OCI-LY7 (cell line): Measurements from ENCODE around the gene SLC22A7. TPM values are rescaled to one million over a fixed set of nuclear protein-coding genes. Genes with fewer than 3 reads are reported as not detected.
"Not testable (repeated sequence)": the region's sequence is repeated elsewhere in the genome, so short reads cannot be mapped to it uniquely, and the experiment has no call there.

Experiments
- BruUV-seq: library from RNA; stranded (reverse); fragments of 400-500 nt; replicated peaks from 2 replicates; lab custom pipeline; 2021; lab: Mats Ljungman, UMichigan
- CTCF ChIA-PET: fragments of 300-600 bp; sonication (Branson Sonifier 250); formaldehyde crosslinking; loops from one replicate; lab custom pipeline; 2022; ENCODE audit warnings: antibody characterized with exemption; ENCODE audit not compliant: unreplicated experiment; lab: Charles Lee
- POLR2A ChIA-PET: fragments of 300-600 bp; sonication (Branson Sonifier 250); formaldehyde crosslinking; loops from one replicate; lab custom pipeline; 2022; ENCODE audit warnings: antibody characterized with exemption; lab: Charles Lee
- DNase-seq: peaks from one replicate; pipeline ENCODE4 v3.0.0-alpha.2; 2015; ENCODE audit warnings: low spot score
- H2AFZ ChIP-seq: fragments of 200-600 bp; sonication (generic), shearing (Covaris generic); 2 replicates; pipeline ENCODE4 v1.6.1; 2014; ENCODE audit warnings: mild to moderate bottlenecking, antibody characterized with exemption, low read length, moderate library complexity
- H3K27ac ChIP-seq: fragments of 200-600 bp; sonication (generic); 2 replicates; pipeline ENCODE4 v1.5.1; 2014; ENCODE audit warnings: mixed run types, low read depth, mild to moderate bottlenecking, moderate library complexity, low read length, inconsistent platforms; ENCODE audit not compliant: poor library complexity, severe bottlenecking
- H3K36me3 ChIP-seq: fragments of 200-600 bp; sonication (generic); 2 replicates; pipeline ENCODE4 v1.6.1; 2014; ENCODE audit warnings: mild to moderate bottlenecking, antibody characterized with exemption, low read length, moderate library complexity, mixed read lengths; ENCODE audit not compliant: insufficient read depth
- H3K4me1 ChIP-seq: fragments of 200-600 bp; sonication (generic); 2 replicates; pipeline ENCODE4 v1.5.1; 2014; ENCODE audit warnings: mild to moderate bottlenecking, low read length; ENCODE audit not compliant: insufficient read depth, poor library complexity, severe bottlenecking
- H3K4me2 ChIP-seq: fragments of 200-600 bp; sonication (generic); 2 replicates; pipeline ENCODE4 v1.6.1; 2014; ENCODE audit warnings: mild to moderate bottlenecking, low read length
- H3K4me3 ChIP-seq: fragments of 200-600 bp; sonication (generic); 2 replicates; pipeline ENCODE4 v1.5.1; 2014; ENCODE audit warnings: mild to moderate bottlenecking, low read depth, low read length; ENCODE audit not compliant: poor library complexity, severe bottlenecking
- H3K79me2 ChIP-seq: fragments of 200-600 bp; sonication (generic); 2 replicates; pipeline ENCODE4 v1.6.1; 2016; ENCODE audit warnings: low read depth, mild to moderate bottlenecking, low read length, moderate library complexity, mixed read lengths; ENCODE audit not compliant: insufficient read depth
- H3K9me2 ChIP-seq: fragments of 200-600 bp; sonication (generic); 2 replicates; pipeline ENCODE4 v1.6.1; 2016; ENCODE audit warnings: mild to moderate bottlenecking, low read length, mixed read lengths; ENCODE audit not compliant: insufficient read depth
- H3K9me3 ChIP-seq: fragments of 200-600 bp; sonication (generic); 2 replicates; pipeline ENCODE4 v1.6.1; 2014; ENCODE audit warnings: mild to moderate bottlenecking, mixed run types, low read length, mixed read lengths
- H4K20me1 ChIP-seq: fragments of 200-600 bp; sonication (generic); 2 replicates; pipeline ENCODE4 v1.6.1; 2014; ENCODE audit warnings: mild to moderate bottlenecking, antibody characterized with exemption, low read length, moderate library complexity, mixed read lengths; ENCODE audit not compliant: insufficient read depth
- CTCF ChIP-seq: fragments of 200-600 bp; sonication (generic); conservative IDR thresholded peaks from 2 replicates; pipeline ENCODE4 v1.5.1; 2014; ENCODE audit warnings: mild to moderate bottlenecking, antibody characterized with exemption, low read length, moderate library complexity, mixed read lengths
- EZH2phosphoT487 ChIP-seq: fragments of 200-600 bp; sonication (generic); IDR thresholded peaks from 2 replicates; pipeline ENCODE4 v1.6.1; 2018; ENCODE audit warnings: low read depth, borderline replicate concordance, mild to moderate bottlenecking, mixed run types, antibody characterized with exemption, low read length, moderate library complexity, mixed read lengths
- intact Hi-C: fragments of 100-400 bp; cut with micrococcal nuclease; formaldehyde crosslinking; loops from one replicate; pipeline ENCODE4 v1.10.0; 2022; ENCODE audit not compliant: unreplicated experiment
- total RNA-seq, 2 experiments: library from RNA; depleted of rRNA in 1 of 2; stranded (reverse); fragments of >200 nt in 1 of 2; shearing (Covaris generic) in 1 of 2; gene quantifications; 2 replicates each; pipeline ENCODE4 v1.2.3, GENCODE V29; 2014 to 2022

SLC22A7 gene
- total RNA-seq, 2 experiments from 2014 or later: not detected

GRCh38 chr6:43336382-43336781 lies 38.3 kb downstream of the SLC22A7 start:
- peaks cover 57% of the 10 kb centered on the region for H3K36me3 ChIP-seq
- H4K20me1 ChIP-seq: no peaks in the 10 kb centered on the region
- H3K79me2 ChIP-seq: no peaks in the 10 kb centered on the region
- intact Hi-C loops: no loop called here
- DNase-seq: no peak
- CTCF ChIA-PET: no interaction called here
- no TSS peak for BruUV-seq
- H3K4me3 ChIP-seq: no peak overlapping the region
- no peak overlapping the region for H2AFZ ChIP-seq
- TF ChIP-seq EZH2phosphoT487 (no peak), CTCF (no peak)
- H3K9me2 ChIP-seq: no peaks in the 10 kb centered on the region
- POLR2A ChIA-PET: interaction anchor here (0.8 to 2.3 kb wide), 3 partner anchors 14 to 87 kb away, joined by 3 to 11 read pairs (median 3); no protein-coding TSS in a partner anchor
- H3K4me1 ChIP-seq: peaks cover 17% of the 10 kb centered on the region
- H3K4me2 ChIP-seq: no peak overlapping the region
- no peaks in the 10 kb centered on the region for H3K9me3 ChIP-seq
- no peak overlapping the region for H3K27ac ChIP-seq

DNA sequence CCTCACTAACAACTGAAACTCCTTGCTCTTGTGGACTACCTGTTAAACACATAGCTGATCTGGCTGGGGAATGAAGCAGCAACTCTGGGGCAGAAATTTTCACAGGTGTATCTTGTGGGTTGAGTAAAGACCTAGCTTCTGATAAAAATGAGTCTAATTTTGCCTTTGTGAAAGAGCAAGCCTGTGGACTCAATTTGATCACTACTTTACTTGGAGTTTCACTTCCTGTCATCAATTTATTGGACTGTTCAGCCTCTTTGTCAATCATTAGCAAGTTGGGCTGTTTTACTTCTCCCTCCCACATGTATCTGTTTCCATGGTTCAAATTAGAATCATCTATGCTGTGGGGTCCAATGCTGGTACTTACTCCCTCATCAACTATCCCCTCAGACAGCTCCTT lies 40.2 kb downstream of the SLC22A7 start:
- ChIA-PET POLR2A (interaction anchor here (1.1 to 1.5 kb wide), 2 partner anchors 17 to 25 kb away, joined by 3 to 6 read pairs; no protein-coding TSS in a partner anchor), CTCF (interaction anchor here (1.3 kb wide), 1 partner anchor 22 kb away, joined by 3 read pairs; no protein-coding TSS in a partner anchor)
- H3K36me3 ChIP-seq: peaks cover 75% of the 10 kb centered on the region
- no peak for DNase-seq
- no peak for TF ChIP-seq EZH2phosphoT487
- BruUV-seq: no TSS peak
- no peak overlapping the region for H3K4me3 ChIP-seq
- H3K9me2 ChIP-seq: no peaks in the 10 kb centered on the region
- H3K27ac ChIP-seq: no peak overlapping the region
- H3K79me2 ChIP-seq: no peaks in the 10 kb centered on the region
- no peaks in the 10 kb centered on the region for H3K9me3 ChIP-seq
- peaks cover 10% of the 10 kb centered on the region for H3K4me1 ChIP-seq
- no peak overlapping the region for H2AFZ ChIP-seq
- no peaks in the 10 kb centered on the region for H4K20me1 ChIP-seq
- no peak overlapping the region for H3K4me2 ChIP-seq
- intact Hi-C loops: no loop called here

GRCh38 chr6:43339168-43339567 lies 41.1 kb downstream of the SLC22A7 start:
- no peaks in the 10 kb centered on the region for H3K9me2 ChIP-seq
- no peak overlapping the region for H3K4me3 ChIP-seq
- H3K27ac ChIP-seq: no peak overlapping the region
- POLR2A ChIA-PET: interaction anchor here (1.5 kb wide), 1 partner anchor 18 kb away, joined by 6 read pairs; no protein-coding TSS in a partner anchor
- intact Hi-C loops: no loop called here
- H4K20me1 ChIP-seq: no peaks in the 10 kb centered on the region
- peaks cover 10% of the 10 kb centered on the region for H3K4me1 ChIP-seq
- TF ChIP-seq CTCF (no peak), EZH2phosphoT487 (no peak)
- CTCF ChIA-PET: no interaction called here
- no peak for DNase-seq
- no peaks in the 10 kb centered on the region for H3K9me3 ChIP-seq
- no peak overlapping the region for H3K4me2 ChIP-seq
- BruUV-seq: no TSS peak
- no peaks in the 10 kb centered on the region for H3K79me2 ChIP-seq
- H2AFZ ChIP-seq: no peak overlapping the region
- H3K36me3 ChIP-seq: peaks cover 83% of the 10 kb centered on the region

- CTCF ChIA-PET, H3K79me2 ChIP-seq, BruUV-seq, H2AFZ ChIP-seq, H3K4me3 ChIP-seq, intact Hi-C loops, H3K9me3 ChIP-seq, H3K9me2 ChIP-seq, H4K20me1 ChIP-seq, H3K4me2 ChIP-seq, H3K4me1 ChIP-seq, DNase-seq, H3K27ac ChIP-seq: not testable (repeated sequence)
- POLR2A ChIA-PET: interaction anchor here (0.6 to 0.7 kb wide), 3 partner anchors 22 to 76 kb away, joined by 3 read pairs; no protein-coding TSS in a partner anchor
- peaks cover 84% of the 10 kb centered on the region for H3K36me3 ChIP-seq
These were observed 48.2 kb downstream of the SLC22A7 start for GRCh38 chr6:43346243-43346642.
